Loucy (cell line): ENCODE data around the gene KCND2.
"Not testable (repeated sequence)": the region's sequence is repeated elsewhere in the genome, so short reads cannot be mapped to it uniquely, and the experiment has no call there.

Source experiments
- H2AFZ ChIP-seq: fragments of 200-600 bp; sonication (generic); 2 replicates; pipeline ENCODE4 v1.6.0; 2016; ENCODE audit warnings: antibody characterized with exemption, mild to moderate bottlenecking, low read length, moderate library complexity
- H3F3A ChIP-seq: fragments of 200-600 bp; 2 replicates; pipeline ENCODE4 v1.6.0; 2016; ENCODE audit warnings: antibody characterized with exemption, low read depth, mild to moderate bottlenecking
- H3K27me3 ChIP-seq: fragments of 200-600 bp; sonication (generic); 2 replicates; pipeline ENCODE4 v1.6.1; 2014; ENCODE audit warnings: low read length, mild to moderate bottlenecking; ENCODE audit not compliant: insufficient read depth, poor library complexity, severe bottlenecking
- H3K36me3 ChIP-seq: fragments of 200-600 bp; sonication (generic); 2 replicates; pipeline ENCODE4 v1.6.1; 2016; ENCODE audit warnings: low read length; ENCODE audit not compliant: insufficient read depth
- H3K4me1 ChIP-seq: fragments of 200-600 bp; sonication (generic); 2 replicates; pipeline ENCODE4 v1.5.1; 2014; ENCODE audit warnings: low read length, mild to moderate bottlenecking; ENCODE audit not compliant: insufficient read depth, poor library complexity, severe bottlenecking
- H3K4me2 ChIP-seq: fragments of 200-600 bp; sonication (generic); 2 replicates; pipeline ENCODE4 v1.6.0; 2014; ENCODE audit warnings: antibody characterized with exemption, low read length, low read depth, mild to moderate bottlenecking; ENCODE audit not compliant: poor library complexity, severe bottlenecking
- H3K4me3 ChIP-seq: fragments of 200-600 bp; sonication (generic); 2 replicates; pipeline ENCODE4 v1.5.1; 2014; ENCODE audit warnings: low read length, mild to moderate bottlenecking, mixed read lengths; ENCODE audit not compliant: poor library complexity, severe bottlenecking
- H3K79me2 ChIP-seq: fragments of 200-600 bp; sonication (generic); 2 replicates; pipeline ENCODE4 v1.6.1; 2014; ENCODE audit warnings: low read length; ENCODE audit not compliant: insufficient read depth
- H3K9ac ChIP-seq: fragments of 200-600 bp; sonication (generic); 2 replicates; pipeline ENCODE4 v1.6.0; 2014; ENCODE audit warnings: mild to moderate bottlenecking, low read depth, low read length, moderate library complexity; ENCODE audit not compliant: poor library complexity, severe bottlenecking
- H3K9me2 ChIP-seq: fragments of 200-600 bp; sonication (generic); replicated peaks from 2 replicates; pipeline ENCODE4 v1.6.1; 2016; ENCODE audit warnings: low read depth, low read length, mixed read lengths
- H3K9me3 ChIP-seq: fragments of 200-600 bp; sonication (generic); 2 replicates; pipeline ENCODE4 v1.6.1; 2014; ENCODE audit warnings: mild to moderate bottlenecking, antibody characterized with exemption, low read length, low read depth; ENCODE audit not compliant: insufficient read depth
- H4K20me1 ChIP-seq: fragments of 200-600 bp; sonication (generic); 2 replicates; pipeline ENCODE4 v1.6.0; 2014; ENCODE audit warnings: antibody characterized with exemption, low read length, mild to moderate bottlenecking; ENCODE audit not compliant: insufficient read depth, poor library complexity, severe bottlenecking
- EZH2phosphoT487 ChIP-seq: fragments of 200-600 bp; IDR thresholded peaks from 2 replicates; pipeline ENCODE4 v1.6.1; 2018; ENCODE audit warnings: antibody characterized with exemption, mild to moderate bottlenecking, moderate library complexity, borderline replicate concordance
- TF ChIP-seq, protein P1 (sequence below): fragments of 200-600 bp; sonication (generic); conservative IDR thresholded peaks from 2 replicates; pipeline ENCODE4 v1.5.1; 2014; ENCODE audit warnings: mild to moderate bottlenecking, antibody characterized with exemption, low read length

KCND2 gene

GRCh38 chr7:120774481-120774880, 501.5 kb downstream of the KCND2 start:
- no peaks in the 10 kb centered on the region for H3K27me3 ChIP-seq
- H3K9me3 ChIP-seq = no peaks in the 10 kb centered on the region
- H3K4me3 ChIP-seq = no peak overlapping the region
- H3K36me3 ChIP-seq = no peaks in the 10 kb centered on the region
- TF ChIP-seq, protein P1, sequence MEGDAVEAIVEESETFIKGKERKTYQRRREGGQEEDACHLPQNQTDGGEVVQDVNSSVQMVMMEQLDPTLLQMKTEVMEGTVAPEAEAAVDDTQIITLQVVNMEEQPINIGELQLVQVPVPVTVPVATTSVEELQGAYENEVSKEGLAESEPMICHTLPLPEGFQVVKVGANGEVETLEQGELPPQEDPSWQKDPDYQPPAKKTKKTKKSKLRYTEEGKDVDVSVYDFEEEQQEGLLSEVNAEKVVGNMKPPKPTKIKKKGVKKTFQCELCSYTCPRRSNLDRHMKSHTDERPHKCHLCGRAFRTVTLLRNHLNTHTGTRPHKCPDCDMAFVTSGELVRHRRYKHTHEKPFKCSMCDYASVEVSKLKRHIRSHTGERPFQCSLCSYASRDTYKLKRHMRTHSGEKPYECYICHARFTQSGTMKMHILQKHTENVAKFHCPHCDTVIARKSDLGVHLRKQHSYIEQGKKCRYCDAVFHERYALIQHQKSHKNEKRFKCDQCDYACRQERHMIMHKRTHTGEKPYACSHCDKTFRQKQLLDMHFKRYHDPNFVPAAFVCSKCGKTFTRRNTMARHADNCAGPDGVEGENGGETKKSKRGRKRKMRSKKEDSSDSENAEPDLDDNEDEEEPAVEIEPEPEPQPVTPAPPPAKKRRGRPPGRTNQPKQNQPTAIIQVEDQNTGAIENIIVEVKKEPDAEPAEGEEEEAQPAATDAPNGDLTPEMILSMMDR = no peak
- no peak for TF ChIP-seq EZH2phosphoT487
- H3K79me2 ChIP-seq = no peaks in the 10 kb centered on the region
- no peak overlapping the region for H3K4me2 ChIP-seq
- H3K9me2 ChIP-seq = no peaks in the 10 kb centered on the region
- H4K20me1 ChIP-seq = no peaks in the 10 kb centered on the region
- H3K4me1 ChIP-seq = no peaks in the 10 kb centered on the region
- H3F3A ChIP-seq = no peaks in the 10 kb centered on the region
- no peak overlapping the region for H3K9ac ChIP-seq
- no peak overlapping the region for H2AFZ ChIP-seq

DNA sequence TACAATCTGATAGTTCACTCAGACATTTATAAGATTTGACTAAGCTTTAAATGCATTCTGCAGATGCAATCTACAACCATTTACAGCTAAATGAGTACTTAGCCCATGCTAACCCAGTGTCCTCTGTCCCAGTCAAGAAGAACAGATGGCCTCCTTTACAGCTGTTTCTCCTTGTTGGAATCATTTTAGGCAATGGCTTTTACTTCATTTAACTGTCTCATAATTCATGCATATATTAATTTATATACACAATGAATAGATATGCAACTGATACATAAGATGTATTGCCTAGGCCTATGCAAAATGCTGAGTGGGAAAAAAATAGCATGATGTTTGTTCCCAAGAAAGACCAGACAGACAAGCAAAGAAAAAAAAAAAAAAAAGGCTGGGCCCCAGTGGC, 502.8 kb downstream of the KCND2 start:
- Histone ChIP-seq H4K20me1 (no peaks in the 10 kb centered on the region), H3K9me3 (no peaks in the 10 kb centered on the region), H3K4me3 (no peak overlapping the region), H3K27me3 (no peaks in the 10 kb centered on the region), H3K79me2 (no peaks in the 10 kb centered on the region), H3K4me2 (no peak overlapping the region), H3K9me2 (no peaks in the 10 kb centered on the region), H3F3A (no peaks in the 10 kb centered on the region), H2AFZ (no peak overlapping the region), H3K4me1 (no peaks in the 10 kb centered on the region), H3K36me3 (no peaks in the 10 kb centered on the region), H3K9ac (no peak overlapping the region)
- no peak for TF ChIP-seq EZH2phosphoT487
- TF ChIP-seq, protein P1 = no peak

GRCh38 chr7:120779078-120779477, 506.1 kb downstream of the KCND2 start:
- not testable (repeated sequence) for H3K9me3 ChIP-seq, H3F3A ChIP-seq, H3K79me2 ChIP-seq, H2AFZ ChIP-seq, H3K4me3 ChIP-seq, H3K9ac ChIP-seq, H3K9me2 ChIP-seq, H3K4me1 ChIP-seq, H3K27me3 ChIP-seq, H4K20me1 ChIP-seq, H3K4me2 ChIP-seq, H3K36me3 ChIP-seq

- not testable (repeated sequence) for H3K9me2 ChIP-seq, H3K9me3 ChIP-seq, H3K79me2 ChIP-seq, H4K20me1 ChIP-seq, H3F3A ChIP-seq, H3K4me1 ChIP-seq, H3K9ac ChIP-seq, H3K4me2 ChIP-seq, H2AFZ ChIP-seq, H3K4me3 ChIP-seq, H3K36me3 ChIP-seq, H3K27me3 ChIP-seq
These were observed 507.5 kb downstream of the KCND2 start for GRCh38 chr7:120780451-120780850.
